Measurements from ENCODE around the gene G2E3.

- TF ChIP-seq EZH2phosphoT487 (IDR thresholded peaks at IDR 0.05; ENCODE audit: borderline replicate concordance, low read length): no peak
- no peak for TF ChIP-seq EZH2 (IDR thresholded peaks at IDR 0.05; ENCODE audit: low read length, unreplicated experiment)
- no peak for TF ChIP-seq CTCF (conservative IDR thresholded peaks at IDR 0.05; ENCODE audit: low read depth, low read length)
Observed at GRCh38 chr14:30632730-30633129, 73.8 kb downstream of the G2E3 start.
